HCEC 1CT (cell line): Measurements from ENCODE around the gene PRELID2.

Source experiments
- DNase-seq: peaks from one replicate; pipeline ENCODE4 v3.0.0-alpha.2; 2017

Gene PRELID2

DNA sequence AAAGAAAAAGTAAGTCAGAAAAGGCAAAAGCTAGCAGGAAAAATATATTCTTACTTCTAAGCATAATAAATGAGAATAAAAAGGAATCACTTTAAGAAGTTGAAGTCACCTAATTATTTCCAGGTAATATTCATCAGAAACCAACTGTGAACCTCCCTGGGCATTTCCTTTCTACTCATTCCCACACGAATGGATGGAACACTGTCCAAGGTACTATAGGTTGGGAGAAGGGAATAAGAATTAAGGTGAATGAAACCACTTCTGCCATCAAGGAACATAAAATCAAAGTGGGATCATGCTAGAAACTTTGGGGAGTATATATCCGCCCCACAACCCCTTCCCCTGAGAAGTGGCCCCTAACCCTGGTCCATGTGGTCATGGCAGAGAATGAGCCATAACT lies 41.6 kb downstream of the PRELID2 start:
- no peak for DNase-seq

DNA sequence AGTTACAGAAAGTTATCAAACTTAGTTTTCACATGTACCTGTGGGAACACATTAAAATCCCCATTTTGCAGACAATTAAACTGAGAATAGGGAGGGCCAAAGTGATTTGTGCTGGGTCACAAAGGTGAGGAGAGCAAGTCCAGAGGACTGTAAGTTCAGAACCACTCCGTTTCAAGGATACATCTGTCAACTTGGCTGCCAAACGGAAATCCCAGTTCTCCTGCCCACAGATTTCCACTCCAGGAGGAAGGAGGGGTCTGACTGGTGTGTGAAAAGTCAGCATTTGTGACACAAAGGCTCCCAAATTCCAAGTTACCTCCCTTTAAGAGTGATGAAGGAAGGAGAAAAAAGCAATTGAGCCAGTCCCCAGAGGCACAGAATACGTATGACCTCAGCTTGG lies 42.3 kb downstream of the PRELID2 start:
- no peak for DNase-seq

DNA sequence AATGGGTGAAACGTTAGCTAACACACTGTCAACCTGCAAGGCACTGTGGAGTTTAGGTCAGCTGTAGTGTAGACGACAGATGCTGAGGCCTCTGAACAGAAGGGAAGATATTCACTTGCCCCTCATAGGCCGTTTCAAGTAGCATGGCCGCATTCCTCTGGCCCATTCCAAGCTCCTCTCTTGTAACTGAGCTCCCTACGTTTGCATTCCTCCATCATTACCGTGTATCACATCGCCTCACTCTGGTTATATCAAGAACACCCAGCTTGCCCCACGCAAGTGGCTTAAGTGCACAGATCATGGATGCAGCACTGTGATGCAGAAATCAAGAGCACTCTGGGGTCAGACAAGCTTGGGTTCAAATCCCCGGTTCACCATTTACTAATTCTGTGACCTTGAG lies 43.3 kb downstream of the PRELID2 start:
- no peak for DNase-seq

DNA sequence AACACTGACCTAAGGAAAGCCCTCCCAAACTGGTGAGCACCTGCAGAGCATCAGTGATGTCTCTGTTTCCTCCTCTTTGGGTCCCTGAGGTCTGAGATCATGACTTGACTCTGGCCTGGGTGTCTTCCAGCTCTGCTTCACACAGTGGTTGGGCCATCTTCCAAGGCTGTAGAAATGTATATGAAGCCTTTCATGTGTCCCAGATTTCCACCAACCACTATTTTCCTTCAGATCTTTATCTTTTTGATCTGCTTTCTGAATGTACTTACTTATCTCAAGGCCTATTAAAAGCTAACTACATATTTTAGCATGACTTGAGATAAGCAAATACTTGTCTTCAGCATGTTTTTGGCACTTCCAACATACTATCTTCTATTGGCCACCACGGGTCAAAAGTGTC lies 47.1 kb downstream of the PRELID2 start:
- DNase-seq: no peak

DNA sequence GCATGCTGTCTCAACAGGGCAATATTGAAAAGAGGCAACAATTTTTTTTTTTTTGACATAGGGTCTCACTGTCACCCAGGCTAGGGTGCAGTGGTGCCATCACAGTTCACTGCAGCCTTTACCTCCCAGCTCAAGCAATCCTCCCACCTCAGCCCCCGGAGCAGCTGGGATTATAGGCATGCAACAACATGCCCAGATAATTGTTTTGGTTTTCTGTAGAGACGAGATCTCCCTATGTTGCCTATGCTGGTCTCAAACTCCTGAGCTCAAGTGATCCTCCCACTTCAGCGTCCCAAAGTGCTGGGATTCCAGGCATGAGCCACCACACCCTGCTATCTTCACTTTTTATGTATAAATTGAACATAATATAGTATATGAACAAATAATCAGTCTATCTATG lies 47.6 kb downstream of the PRELID2 start:
- DNase-seq: no peak

DNA sequence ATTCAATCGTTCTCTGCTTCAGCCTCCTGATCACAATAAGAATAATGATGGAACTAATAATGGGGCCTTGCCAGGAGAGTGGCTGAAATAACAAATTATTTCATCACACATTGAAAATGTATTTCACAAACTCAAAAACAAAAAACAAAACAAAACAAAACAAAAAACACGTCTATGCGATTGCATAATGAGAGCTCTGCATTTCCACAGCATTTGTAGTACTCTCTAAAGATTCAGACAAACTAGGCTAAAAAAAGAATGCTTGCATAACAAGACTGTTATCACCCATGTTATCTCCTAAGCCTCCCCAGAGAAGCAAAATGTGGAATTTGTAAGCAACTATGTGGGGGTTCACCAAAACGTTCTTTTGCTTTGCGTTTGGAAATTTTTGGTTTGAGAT lies 48.1 kb downstream of the PRELID2 start:
- no peak for DNase-seq

DNA sequence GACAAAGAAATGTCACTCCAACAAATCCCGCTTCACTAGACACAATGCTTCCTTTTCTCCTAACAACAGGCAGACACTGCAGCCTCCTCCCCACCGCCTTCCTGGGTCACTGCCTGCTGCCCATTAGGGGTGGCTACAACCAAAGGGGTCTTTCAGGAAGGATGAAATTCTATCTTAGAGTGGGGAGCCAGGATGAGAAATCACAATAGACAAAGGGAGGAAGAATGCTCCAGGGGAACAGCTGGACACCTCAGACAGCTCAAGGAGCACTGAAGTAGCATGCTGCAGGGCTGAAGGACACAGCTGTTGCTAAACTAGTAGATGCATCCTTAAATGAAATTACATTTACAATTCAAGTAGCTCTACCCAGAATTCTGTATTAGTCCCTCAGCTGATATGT lies 54.2 kb downstream of the PRELID2 start:
- no peak for DNase-seq

DNA sequence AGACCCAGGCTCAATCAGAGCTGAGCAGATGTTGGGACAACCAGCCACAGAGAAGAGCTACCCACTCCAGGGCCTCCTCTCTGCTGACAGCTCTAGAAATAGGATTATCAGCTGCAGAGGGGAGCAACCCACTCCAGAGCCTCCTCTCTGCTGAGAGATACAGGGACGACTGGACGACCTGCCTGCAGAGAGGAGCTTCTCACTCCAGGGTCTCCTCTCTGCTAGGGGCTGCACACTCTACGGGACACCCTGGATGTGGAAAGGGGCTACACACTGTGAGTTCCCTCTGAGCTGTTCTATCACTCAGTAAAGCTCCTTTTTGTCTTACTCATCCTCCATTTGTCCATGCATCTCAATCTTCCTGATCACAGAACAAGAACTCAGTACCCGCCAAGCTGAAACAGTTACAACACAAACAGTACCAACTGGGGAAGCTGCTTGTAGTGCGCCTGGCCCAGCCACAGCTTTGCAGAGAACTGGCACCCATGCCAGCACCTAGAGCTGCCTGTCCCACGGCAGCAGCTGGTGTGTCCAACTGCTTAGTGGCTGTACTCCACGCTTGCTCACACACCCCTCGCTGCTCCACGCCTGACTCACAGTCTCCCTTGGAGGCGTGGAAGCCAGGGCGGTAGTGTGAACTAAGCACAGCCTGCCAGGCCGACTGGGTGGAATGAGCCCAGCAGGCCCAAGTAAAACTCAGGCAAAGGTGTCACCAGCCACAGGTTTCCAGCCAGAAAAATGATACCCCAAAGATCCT lies 56.8 kb downstream of the PRELID2 start:
- DNase-seq: no peak

DNA sequence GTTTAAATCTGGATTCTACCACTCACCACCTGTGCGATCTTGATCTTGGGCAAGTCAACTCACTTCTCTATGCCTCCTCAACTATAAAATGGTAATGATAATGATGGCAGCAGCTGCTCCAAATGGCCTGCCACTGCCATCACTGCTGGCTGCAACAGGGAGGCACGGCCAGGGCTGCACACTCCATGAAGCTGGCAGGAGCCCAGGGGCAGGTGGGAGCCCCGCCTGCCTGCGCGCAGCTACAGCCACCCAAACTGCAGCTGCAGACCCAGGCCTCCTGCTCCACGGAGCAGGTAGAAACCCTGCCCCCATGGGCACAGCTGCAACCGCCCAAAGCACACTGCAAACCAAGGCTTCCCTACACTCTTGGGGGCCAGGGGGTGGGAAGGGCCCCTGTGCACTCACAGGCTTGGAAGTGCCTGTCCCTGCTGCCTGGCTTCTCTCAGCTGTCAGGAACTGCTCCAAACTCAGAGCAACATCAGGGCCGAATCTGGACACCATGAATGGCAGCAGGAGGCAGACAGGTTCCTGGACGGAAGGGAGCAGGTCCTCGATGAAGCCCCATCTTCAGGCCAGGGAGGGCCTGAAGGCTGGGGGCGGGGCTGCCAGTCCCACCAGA lies 57.6 kb downstream of the PRELID2 start:
- DNase-seq: no peak

DNA sequence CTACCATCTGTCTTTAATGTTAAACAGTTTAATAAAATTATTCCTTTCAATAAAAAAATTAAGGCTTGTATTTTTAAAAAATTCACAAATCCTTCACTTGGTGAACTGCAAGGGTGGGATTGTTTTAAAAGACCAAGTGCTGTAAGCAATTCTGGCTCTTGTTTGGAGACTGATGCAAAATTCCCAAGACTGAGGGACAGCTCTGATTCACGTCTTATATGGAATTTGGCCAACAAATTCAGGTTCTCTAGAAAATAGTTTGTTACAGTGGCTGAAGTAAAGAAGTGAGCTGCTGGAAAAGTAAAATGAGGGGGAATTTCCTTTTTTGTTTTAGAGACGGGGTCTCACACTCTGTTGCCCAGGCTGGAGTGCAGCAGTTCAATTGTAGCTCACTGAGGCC lies 58.3 kb downstream of the PRELID2 start:
- peak; percentile 56 for DNase-seq

DNA sequence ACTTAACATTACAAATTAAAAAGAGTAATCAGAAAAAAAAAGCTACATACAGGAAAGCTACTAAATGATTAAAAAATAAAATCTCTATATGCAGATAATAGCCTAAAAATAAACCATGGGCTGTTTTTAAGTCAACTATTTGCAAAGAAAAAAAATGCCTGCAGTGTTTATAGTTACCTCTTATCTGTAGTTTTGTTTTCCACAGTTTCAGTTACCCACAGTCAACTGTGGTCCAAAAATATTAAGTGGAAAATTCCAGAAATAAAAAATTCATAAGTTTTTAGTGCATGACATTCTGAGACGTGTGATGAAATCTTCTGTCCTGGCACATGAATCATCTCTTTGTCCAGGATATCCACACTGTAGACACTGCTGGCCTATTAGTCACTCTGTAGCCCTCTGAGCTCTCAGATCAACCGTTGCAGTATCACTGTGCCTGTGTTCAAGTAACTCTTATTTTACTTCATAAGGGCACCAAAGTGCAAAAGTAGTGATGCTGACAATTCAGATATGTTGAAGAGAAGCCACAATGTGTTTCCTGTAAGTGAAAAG lies 59.2 kb downstream of the PRELID2 start:
- peak; percentile 91 for DNase-seq

DNA sequence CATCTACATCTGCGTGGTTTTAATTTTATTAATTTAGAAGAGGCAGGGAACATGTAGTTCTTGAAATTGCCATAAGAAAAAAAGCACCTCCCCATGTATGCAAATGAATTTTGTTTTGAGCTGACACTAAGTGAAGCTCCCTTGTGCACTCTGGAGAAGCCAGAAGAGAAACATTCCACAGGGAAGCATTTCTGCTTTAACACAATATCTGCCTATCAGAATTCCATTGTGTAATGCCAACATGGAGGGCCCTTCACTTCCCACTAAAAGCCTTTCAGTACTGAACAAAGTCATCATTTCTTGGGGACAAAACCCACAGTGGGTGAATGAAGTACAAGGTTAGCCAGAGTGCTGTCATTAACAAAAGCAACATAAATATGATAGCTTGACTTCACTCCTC lies 59.7 kb downstream of the PRELID2 start:
- no peak for DNase-seq

DNA sequence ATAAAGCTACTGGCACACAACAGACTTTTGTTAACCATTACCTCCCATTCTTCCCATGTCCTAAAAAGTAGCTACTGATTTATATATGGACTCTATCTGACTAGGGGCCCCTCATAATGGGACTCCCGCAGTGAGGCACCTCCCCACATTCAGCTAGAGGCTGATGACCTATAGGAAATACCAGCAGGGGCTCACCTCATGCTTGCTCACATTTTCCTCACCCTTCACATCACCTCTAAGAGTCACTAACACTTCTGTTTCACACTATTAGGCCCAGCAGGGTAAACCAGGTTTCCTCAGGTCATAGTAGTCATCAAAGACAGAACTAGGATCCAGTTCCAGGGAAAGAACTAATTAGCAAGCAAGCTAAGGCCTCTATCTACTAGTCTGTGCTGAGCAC lies 60.7 kb downstream of the PRELID2 start:
- DNase-seq: no peak

DNA sequence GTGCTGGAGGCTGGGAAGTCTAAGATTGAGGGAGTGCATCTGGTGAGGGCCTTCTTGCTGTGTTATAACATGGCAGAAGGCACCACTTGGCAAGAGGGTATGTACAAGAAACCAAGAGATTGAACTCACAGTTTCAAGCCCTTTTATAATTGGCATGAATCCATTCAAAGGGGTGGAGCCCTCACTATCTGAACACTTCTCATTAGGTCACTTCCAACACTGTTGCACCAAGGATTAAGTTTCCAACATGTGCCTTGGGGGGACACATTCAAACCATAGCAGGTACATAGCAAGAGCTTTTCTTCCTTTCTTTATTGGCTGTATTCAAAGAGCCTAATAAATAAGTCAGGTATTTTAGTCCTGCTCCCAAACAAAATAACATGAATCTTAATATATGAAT lies 62.7 kb downstream of the PRELID2 start:
- DNase-seq: no peak

DNA sequence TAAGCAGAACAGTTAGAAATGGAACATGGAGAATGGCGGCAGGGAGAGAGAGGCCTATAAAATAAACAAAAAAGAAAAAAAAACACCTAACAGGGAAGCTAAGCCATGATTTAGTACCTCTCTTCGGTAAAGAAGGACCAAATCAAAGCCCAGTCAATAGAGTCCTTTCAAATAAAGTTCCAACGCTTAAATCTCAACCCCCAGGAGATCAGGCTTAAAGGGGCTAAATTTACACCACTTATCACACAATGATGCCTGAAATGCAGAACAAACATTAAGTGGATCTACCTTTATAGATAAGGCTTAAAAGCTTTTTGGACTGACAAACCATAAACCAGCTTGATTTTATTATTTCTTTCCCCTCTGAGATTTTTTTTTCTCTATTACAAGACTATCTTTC lies 66.3 kb downstream of the PRELID2 start:
- DNase-seq: no peak

DNA sequence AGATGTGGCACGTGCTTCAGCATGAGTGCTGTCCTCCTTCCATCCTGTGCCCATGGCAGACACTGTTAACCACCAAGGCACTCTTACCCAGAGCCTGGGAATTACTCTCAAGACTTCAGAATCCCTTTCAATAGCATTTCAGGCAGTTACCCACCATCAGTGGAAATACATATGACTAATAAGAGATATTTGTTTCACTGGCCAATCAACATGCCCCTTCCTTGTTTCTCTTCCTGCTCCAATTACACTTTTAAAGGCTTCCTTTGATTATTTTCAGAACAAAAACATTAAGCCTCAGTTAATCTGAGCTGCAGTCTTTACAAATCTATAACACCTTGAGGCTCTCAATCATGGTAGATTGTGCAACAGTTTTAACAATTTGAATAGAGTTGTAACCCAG lies 70.8 kb downstream of the PRELID2 start:
- no peak for DNase-seq

DNA sequence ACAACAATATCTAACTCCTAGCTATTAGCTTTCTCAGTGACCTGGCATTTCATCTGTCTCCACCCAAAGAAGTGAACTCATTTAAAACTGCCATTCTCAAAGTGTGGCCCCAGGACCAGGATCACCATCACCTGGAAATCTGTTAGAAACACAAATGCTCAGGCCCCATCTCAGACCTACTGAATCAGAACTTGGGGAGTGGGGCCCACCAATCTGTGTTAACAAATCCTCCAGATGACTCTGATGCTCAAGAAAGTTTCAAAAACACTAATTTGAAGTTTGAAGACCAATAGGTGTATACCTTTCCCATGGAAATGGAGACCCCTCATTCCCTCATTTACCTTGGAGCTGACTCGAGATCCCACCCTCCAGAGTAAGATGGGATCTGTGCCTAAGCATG lies 72.3 kb downstream of the PRELID2 start:
- DNase-seq: no peak

DNA sequence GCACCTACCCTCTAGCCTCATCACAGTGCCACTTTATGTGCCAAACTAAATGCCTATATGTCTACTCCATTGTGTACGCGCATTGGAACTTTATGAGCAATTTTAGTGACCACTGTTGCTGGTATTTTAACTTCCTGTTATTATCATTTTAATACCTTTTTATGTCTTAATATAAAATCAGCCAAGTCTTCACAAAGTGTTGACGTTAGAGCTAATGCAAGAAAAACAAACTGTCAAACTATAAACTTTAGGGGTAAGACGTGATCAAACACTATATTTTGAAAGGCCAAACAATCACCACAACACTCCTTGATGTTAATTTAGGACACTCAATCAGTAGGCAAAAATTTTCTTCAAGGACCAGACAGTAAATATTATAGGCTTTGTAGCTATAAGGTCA lies 73.9 kb downstream of the PRELID2 start:
- DNase-seq: no peak

DNA sequence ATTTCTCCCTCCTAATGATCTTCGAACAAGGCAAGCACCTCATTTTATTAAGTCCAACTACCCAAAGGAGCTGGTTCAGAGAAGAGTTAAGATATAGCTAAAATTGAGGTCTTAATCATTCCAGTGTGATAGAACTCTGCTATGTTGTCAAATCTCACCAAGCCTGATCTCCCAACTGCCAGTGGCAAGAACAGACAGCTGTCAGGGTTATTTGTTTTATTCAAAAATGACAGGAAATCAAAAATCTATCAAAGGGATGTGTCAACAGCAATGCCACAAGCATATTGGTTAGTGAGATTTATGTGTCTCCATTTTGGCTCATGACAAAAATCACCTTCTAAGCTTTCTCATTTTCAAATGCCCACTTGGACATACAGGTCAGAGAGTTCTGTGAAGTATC lies 74.5 kb downstream of the PRELID2 start:
- no peak for DNase-seq

DNA sequence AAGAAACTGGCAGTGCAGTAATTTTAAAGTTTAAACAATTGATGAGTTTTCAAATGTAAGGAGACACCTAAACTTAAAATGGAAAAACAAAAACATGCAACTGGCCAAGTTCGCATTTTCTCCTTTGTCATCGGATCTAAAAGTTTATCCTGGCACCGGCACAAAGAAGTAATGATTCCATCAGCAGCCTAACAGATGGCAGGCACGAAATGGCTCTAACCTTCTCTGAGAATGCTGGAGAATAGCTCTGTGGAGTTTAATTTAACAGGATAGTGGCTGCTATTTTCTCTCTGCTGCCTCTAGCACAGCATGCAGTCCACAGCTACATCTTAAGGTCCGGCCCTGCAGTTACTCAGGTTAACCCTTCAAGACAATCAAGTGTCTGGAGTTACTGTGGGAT lies 82.2 kb downstream of the PRELID2 start:
- no peak for DNase-seq

DNA sequence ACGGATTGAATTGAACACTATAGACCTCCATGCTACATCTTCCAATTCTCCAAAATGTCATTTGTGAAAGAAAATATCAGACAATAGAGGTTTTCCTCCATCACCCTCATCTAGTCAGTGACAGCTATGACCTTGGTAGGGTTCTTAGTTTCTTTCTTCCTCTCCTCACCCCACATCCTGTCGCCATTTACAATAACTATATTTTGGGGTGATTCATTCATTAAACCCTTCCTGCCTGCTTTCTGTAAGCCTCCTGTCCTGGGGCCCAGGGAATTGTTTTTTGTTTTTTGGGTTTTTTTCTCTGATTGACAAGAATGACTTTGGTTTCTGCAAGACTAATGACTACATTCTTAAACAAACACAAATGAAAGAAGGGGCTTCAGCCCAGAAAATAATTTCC lies 82.6 kb downstream of the PRELID2 start:
- peak; percentile 63 for DNase-seq

DNA sequence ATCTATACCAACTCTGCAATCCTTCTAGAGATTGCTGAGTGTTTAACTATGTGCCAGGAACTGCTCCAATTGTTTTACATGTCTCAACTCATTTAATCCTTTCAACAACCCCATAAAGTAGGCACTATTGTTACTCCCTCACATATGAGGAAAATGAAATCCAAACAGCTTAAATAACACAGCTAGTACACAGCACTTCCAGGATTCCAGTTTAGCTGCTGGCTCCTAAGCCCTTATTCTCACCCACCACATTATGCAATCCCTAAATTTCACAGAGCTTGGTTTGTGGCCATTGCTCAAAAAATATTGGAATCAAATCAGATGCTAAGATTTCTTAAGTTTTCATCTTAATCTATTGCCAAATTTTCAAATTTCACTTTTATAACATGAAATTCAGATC lies 84.9 kb downstream of the PRELID2 start:
- no peak for DNase-seq

DNA sequence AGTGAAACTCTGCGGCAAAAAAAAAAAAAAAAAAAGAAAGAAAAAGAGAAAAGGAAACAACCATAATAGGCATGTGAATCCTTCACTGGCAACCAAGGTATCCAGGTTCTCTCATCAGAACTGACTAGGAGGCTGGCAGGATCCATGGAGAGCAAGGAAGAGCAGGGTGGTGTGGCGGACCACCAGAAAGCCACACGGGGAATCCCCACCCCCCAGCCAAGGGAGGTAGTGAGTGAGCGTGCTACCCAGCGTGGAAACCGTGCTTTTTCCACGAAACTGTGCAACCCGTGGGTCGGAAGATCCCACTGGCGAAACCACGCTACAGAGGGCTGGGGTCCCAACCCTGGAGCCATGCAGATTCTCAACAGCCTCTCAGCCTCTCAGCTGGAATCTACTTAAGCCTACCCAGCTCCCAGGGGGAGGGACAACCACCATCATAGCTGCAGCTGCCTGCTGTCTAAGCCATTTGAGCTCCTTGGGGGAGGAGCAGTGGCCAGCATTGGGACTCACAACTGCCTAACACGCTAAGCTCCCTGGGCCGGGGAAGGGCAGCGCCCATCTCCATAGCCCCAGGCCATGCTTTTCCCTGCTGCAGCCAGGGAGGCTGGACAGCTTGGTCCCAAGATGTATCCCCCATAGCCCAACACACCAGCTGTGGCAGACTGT lies 91.6 kb downstream of the PRELID2 start:
- DNase-seq: no peak

DNA sequence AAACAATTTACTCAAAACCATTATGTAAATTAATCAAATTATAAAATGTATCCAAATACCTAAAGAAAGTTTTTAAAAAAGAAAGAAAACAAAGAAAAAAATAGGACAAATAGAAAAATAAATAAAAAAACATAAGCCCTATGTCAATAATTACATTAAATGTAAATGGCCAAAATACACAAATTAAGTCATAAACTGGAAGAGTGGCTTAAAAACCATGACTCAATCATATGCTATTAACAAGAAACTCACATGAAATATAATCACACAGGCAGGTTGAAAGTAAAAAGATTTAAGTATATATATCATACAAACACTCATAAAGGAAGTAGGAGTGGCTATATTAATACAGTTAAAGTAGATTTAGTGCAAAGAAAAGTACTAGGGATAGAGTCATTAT lies 95.3 kb downstream of the PRELID2 start:
- peak; percentile 1 for DNase-seq
